Ectodermal cell (in vitro differentiated cells): ENCODE data around the gene TNS3.

ENCODE experiments used
- H3K27ac ChIP-seq: 2 replicates; pipeline ENCODE4 v1.7.0; 2013; ENCODE audit warnings: mild to moderate bottlenecking, low read depth, low read length; ENCODE audit not compliant: insufficient read depth, poor library complexity, severe bottlenecking
- H3K27me3 ChIP-seq: 2 replicates; pipeline ENCODE4 v1.7.0; 2013; ENCODE audit warnings: mild to moderate bottlenecking, low read length; ENCODE audit not compliant: insufficient read depth, control insufficient read depth, poor library complexity, severe bottlenecking
- H3K36me3 ChIP-seq: one replicate; pipeline ENCODE4 v1.7.0; 2013; ENCODE audit warnings: low read length; ENCODE audit not compliant: control insufficient read depth, insufficient read depth
- H3K4me1 ChIP-seq: one replicate; pipeline ENCODE4 v1.7.0; 2013; ENCODE audit warnings: low read length; ENCODE audit not compliant: control insufficient read depth, insufficient read depth
- H3K4me3 ChIP-seq: 2 replicates; pipeline ENCODE4 v1.7.0; 2013; ENCODE audit warnings: low read depth, low read length, control low read depth; ENCODE audit not compliant: insufficient read depth
- H3K9me3 ChIP-seq: 2 replicates; pipeline ENCODE4 v1.7.0; 2013; ENCODE audit warnings: mild to moderate bottlenecking, low read length, moderate library complexity; ENCODE audit not compliant: control insufficient read depth
- WGBS, 2 experiments: methylation state at CpG; one replicate each; pipeline ENCODE4 v1.1.7; 2013; ENCODE audit warnings: missing lambda C conversion rate in 2 of 2; 5-methylcytosine and 5-hydroxymethylcytosine counted together

TNS3 gene

DNA sequence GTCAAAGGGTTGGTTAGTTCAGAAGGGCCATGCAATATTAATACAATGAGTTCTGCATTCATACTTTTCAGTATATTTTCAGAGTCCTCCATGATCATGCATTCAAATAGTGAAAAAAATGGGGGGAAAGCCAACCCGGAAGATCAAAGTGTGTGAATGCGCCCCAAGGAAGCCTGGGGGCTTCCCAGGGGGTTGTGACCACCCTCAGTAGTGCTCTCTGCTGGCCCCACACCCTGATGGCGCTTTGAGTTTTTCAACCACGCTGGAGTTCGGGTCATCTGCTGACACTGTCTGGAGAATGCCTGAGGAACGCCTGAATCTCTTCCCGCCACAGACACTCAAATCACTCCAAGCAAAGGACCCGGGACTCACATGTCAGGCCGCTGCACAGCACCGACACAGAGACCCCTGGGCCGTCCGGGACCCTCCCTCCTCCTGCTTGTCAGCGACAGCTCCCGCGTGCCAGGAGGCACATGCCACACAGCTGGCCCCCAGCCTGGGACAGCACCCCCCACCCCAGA lies 1.0 kb downstream of the TNS3 start:
- 0 to 1% methylated on average over 15 of the region's 15 CpGs for WGBS, 2 experiments

DNA sequence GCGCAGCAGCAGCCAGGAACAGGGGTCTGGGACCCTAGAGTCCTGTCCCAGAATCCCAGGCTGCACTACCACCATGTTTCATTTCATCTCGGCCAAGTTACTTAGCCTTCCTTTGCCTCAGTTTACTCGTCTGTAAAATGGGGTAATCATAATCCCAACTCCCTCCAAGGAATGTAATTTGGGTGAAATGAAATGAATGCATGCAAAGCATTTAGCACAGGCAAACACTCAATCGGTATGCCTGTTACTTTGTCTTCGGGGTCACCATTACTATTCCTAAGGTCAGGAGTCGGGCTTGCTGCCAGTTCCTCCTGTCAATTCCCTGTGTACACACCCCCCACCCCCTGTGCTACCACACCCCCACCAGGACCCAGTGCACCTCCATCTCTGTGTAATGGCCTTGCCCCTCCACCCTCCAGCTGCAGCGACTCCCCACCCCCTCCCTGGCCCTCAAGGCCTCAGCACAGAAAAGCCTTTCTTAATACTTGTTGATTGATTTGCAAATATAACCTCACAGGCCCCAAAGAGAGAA lies 1.7 kb downstream of the TNS3 start:
- Histone ChIP-seq H3K4me3 (peak overlapping the region; percentile 77), H3K27me3 (peaks cover 10% of the 10 kb centered on the region), H3K27ac (no peak overlapping the region), H3K4me1 (peaks cover 22% of the 10 kb centered on the region), H3K9me3 (no peaks in the 10 kb centered on the region), H3K36me3 (no peaks in the 10 kb centered on the region)
- 37 to 41% methylated on average over 6 to 7 of the region's 7 CpGs for WGBS, 2 experiments

More for the DNA sequence above, 1.0 kb downstream of the TNS3 start:
- Histone ChIP-seq H3K27me3 (peaks cover 10% of the 10 kb centered on the region), H3K4me3 (peak overlapping the region; percentile 77), H3K36me3 (no peaks in the 10 kb centered on the region), H3K4me1 (peaks cover 22% of the 10 kb centered on the region), H3K27ac (no peak overlapping the region), H3K9me3 (no peaks in the 10 kb centered on the region)

DNA sequence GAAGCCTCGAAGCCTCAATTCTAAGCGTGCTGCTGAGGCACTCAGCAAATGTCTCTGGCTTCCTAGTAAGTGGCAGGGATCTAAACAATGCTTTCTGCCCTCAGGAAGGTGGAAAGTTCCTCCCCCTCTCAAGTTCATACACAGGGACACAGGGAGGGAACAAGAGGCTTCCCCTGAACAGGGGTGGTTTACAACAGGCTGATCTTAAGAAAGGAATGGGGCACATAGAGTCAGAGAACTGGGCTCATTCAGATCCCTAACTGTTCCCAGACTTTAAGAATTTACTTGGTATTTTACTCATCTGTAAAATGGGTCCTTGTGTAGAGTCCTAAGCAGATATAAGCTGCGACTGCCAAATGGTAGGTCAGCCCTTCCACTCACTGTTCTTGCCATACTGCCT lies 2.5 kb downstream of the TNS3 start:
- Histone ChIP-seq H3K4me1 (peaks cover 22% of the 10 kb centered on the region), H3K27ac (no peak overlapping the region), H3K27me3 (peaks cover 10% of the 10 kb centered on the region), H3K9me3 (no peaks in the 10 kb centered on the region), H3K4me3 (no peak overlapping the region), H3K36me3 (no peaks in the 10 kb centered on the region)
- 85 to 86% methylated on average over 3 of the region's 3 CpGs for WGBS, 2 experiments

DNA sequence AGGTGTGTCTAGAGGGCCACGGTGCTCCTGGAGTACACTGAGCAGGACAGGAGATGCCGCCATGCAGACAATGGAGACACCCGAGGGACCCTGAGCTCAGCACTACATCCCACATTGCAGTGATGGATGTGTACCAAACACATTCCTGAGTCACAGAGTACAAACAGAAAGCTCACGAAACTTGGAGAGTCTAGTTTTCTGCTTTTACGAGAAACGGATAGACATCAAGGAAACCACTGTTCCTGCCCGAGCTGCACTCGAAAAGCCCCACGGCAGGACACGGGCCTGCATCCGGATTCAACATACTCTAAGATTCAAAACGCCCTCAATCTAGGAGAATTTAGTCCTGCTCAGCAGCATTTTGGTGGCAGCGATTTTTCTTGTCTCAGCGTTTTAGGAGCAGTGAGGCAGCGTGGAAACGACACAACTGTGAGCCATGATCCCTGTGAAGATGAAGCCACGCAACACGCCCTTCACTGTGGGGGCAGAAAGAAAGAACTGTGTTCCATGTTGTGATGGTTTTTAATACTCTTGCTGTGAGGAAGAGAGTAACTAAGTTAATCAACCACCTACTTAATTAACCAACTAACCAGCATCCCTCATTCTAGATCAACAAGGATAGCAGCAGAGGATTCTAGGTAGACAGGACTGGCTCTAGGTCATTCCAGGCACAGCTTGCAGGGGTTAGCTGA lies 3.2 kb downstream of the TNS3 start:
- Histone ChIP-seq H3K36me3 (no peaks in the 10 kb centered on the region), H3K4me1 (peaks cover 22% of the 10 kb centered on the region), H3K27me3 (peaks cover 10% of the 10 kb centered on the region), H3K27ac (no peak overlapping the region), H3K4me3 (no peak overlapping the region), H3K9me3 (no peaks in the 10 kb centered on the region)
- 95 to 97% methylated on average over 18 of the region's 18 CpGs for WGBS, 2 experiments

DNA sequence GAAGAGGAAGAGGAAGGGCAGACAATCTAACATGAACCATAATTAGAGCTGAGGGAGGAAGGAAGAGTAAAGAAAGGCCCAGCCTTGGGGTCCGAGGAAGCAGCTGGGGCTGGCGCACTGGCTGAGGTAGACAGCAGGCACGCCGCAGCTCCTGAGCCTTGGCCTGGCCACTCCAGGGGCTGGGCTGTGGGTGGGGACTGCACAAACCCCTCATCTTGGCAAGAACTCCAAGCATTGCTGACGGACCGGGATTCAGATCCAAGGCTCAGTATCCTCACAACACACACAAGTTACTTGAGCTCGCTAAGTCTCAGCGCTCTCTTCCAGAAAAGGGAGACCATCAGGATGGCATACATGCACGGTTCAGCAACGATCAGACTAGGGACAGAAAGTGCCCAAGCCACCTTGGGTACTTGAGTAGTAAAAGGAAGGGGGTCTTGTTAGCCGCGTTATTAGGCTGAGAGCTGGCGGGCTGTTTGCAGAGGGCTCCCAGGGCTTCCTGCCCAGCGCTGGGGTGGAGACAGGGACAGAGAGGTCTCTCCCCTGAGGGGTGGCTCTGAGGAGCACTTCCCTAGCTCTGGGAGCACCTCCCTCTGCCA lies 4.5 kb downstream of the TNS3 start:
- 90 to 92% methylated on average over 14 of the region's 14 CpGs for WGBS, 2 experiments
- Histone ChIP-seq H3K4me1 (peaks cover 22% of the 10 kb centered on the region), H3K36me3 (no peaks in the 10 kb centered on the region), H3K27me3 (peaks cover 3% of the 10 kb centered on the region), H3K4me3 (no peak overlapping the region), H3K9me3 (no peaks in the 10 kb centered on the region), H3K27ac (no peak overlapping the region)

DNA sequence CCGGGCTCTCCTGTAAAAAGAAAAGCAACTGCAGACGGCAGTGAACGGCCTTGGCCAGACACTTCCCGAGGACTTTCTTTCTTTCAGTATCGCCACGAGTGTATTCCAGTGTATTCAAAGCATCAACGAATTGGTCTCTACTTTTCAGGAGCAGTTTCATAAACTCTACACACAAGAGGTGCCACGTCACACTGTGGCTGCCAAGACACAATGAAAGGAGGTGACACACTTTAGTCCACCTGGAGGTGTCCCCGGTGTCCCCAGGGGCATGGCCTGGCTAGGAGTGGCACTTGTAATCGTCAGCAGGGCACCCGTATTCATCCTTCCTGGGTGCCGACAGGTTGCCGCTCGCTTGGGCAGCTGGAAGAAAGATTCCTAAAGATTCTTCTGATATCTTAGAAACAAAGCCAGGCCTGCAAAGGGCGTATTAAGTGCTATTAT lies 5.0 kb downstream of the TNS3 start:
- Histone ChIP-seq H3K4me1 (peaks cover 18% of the 10 kb centered on the region), H3K9me3 (no peaks in the 10 kb centered on the region), H3K4me3 (no peak overlapping the region), H3K27me3 (no peaks in the 10 kb centered on the region), H3K36me3 (no peaks in the 10 kb centered on the region), H3K27ac (no peak overlapping the region)
- 92 to 93% methylated on average over 15 of the region's 15 CpGs for WGBS, 2 experiments

DNA sequence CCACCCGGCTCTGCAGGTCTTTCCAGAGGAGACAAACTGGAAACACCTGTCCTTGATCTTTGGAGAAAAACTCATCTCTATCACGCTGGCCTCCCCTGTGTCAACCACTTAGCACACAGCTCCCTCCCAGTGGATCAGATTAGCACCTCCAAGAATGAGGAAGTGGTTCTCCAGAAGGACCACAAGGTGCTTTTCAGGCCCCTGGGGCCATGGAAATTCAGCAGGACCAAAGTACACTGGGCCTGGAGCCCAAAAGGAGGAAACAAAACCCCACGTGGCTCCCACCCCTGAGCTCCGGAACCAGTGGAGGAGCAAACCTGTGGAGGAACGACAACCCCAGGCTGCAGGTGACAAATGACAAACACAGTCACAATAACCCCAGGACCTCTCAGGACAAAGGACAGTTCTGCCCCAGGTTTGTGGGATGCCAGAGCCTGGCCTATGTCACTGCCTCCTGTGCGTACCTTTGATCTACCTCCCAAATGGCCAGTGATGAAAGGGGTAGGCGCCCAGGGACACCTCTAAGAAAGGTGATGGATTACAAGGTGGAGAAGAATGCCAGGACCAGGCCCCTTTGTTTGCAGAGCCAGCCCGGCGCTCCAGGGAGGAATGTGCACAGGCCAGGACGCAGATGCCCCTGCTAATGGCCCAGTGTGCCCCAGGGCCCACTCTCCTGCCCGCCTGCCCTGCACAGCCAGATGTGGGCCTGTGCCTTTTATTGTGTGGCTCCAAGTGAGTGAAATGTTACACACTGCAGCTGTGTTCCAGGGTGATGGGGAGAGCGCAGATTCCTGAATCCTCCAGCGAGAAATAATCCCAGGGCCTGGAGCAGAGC lies 5.7 kb downstream of the TNS3 start:
- no peak overlapping the region for H3K27ac ChIP-seq
- H3K9me3 ChIP-seq: no peaks in the 10 kb centered on the region
- H3K4me3 ChIP-seq: no peak overlapping the region
- WGBS, 2 experiments: 88 to 89% methylated on average over 13 of the region's 13 CpGs
- peaks cover 24% of the 10 kb centered on the region for H3K4me1 ChIP-seq
- no peaks in the 10 kb centered on the region for H3K36me3 ChIP-seq
- no peaks in the 10 kb centered on the region for H3K27me3 ChIP-seq

DNA sequence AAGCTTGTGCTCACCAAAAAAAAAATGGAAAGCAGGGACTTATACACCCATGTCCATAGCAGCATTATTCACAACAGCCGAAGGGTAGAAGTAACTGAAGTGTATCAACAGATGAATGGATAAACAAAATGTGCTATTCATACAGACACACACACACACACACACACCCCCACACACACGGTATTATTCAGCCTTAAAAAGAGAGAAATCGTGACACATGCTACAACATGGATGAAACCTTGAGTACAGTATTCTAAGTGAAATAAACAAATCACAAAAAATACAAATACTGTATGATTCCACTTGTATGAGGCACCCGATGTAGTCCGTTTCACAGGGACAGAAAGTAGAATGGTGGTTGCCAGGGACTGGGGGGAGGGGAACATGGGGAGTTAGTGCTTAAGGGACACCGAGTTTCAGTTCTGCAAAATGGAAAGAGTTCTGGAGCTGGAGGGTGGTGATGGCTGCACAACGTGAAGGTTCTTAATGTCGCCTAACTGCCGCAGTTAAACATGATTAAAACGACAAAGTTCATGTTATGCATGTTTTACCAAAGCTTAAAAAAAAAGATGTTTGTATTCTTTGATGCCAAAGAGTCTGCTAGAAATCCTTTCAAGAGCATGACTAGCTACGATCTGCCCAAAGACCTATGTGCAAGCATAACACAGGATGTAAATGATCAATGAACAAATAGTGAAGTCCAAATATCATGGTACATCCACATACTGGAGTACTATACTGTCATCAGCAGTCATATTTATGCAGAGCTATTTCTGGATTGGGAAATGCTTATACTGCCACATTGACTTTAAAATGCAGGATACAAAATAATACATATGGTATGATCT lies 7.2 kb downstream of the TNS3 start:
- no peak overlapping the region for H3K4me3 ChIP-seq
- H3K36me3 ChIP-seq: no peaks in the 10 kb centered on the region
- H3K9me3 ChIP-seq: no peaks in the 10 kb centered on the region
- H3K27me3 ChIP-seq: no peaks in the 10 kb centered on the region
- WGBS, 2 experiments: 93 to 96% methylated on average over 9 to 11 of the region's 11 CpGs
- peaks cover 19% of the 10 kb centered on the region for H3K4me1 ChIP-seq
- no peak overlapping the region for H3K27ac ChIP-seq

DNA sequence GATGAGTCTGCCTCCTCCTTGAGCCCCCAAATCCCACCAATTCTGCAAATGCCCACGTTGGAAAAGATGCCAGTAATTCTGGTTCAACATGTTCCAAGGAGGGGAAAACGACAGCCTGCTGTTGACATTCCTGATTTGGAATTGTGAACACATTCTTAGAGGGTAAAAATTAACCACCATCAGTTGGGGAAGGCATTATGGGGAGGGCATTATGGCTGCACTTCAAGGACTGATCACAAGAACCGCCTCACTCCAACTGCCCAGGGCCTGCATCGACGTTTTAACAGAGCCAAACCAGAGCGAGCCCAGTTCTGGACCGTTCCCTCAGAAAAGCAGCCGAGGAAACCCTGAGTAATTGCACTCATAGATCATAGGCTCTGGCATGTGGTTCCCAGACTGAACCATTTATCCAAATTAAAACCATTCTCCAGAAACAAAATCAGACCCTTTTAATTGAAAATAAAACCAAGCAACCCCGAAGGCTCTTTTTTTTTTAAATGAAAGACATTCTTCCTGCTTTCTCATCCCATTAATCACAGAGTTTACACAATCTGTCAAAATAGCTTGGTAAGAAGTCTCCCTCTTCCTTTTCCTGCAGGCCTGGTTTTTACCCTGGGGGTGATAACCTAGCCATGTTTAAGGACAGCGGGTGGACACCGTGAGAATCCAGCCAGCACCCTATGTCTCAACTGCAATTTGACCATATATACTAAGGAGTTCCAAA lies 8.0 kb downstream of the TNS3 start:
- WGBS, 2 experiments: 85% methylated on average over 11 of the region's 11 CpGs
- Histone ChIP-seq H3K4me3 (no peak overlapping the region), H3K36me3 (no peaks in the 10 kb centered on the region), H3K27me3 (no peaks in the 10 kb centered on the region), H3K27ac (no peak overlapping the region), H3K9me3 (no peaks in the 10 kb centered on the region), H3K4me1 (peaks cover 15% of the 10 kb centered on the region)
